H9 (cell line): ENCODE results near the gene CACNA1G. TPM values are rescaled to one million over a fixed set of nuclear protein-coding genes. Genes with fewer than 3 reads are reported as not detected.

Experiments used
- DNase-seq: peaks from one replicate; pipeline ENCODE4 v3.0.0-alpha.2; 2017
- H2AFZ ChIP-seq: one replicate; pipeline ENCODE4 v1.6.1; 2013; ENCODE audit warnings: mild to moderate bottlenecking, low read length, control low read depth, moderate library complexity
- H2AK5ac ChIP-seq: 2 replicates; pipeline ENCODE4 v1.6.1; 2013; ENCODE audit warnings: low read length, control low read depth, mixed read lengths; ENCODE audit not compliant: insufficient read length
- H2BK120ac ChIP-seq: one replicate; pipeline ENCODE4 v1.6.1; 2013; ENCODE audit warnings: low read depth, mild to moderate bottlenecking, low read length, control low read depth, inconsistent platforms; ENCODE audit not compliant: poor library complexity, severe bottlenecking
- H2BK12ac ChIP-seq: 2 replicates; pipeline ENCODE4 v1.6.1; 2013; ENCODE audit warnings: low read length, control low read depth, mixed read lengths, low read depth; ENCODE audit not compliant: insufficient read length
- H2BK15ac ChIP-seq: 2 replicates; pipeline ENCODE4 v1.6.1; 2013; ENCODE audit warnings: low read depth, low read length, control low read depth
- H2BK20ac ChIP-seq: one replicate; pipeline ENCODE4 v1.6.1; 2013; ENCODE audit warnings: low read depth, mild to moderate bottlenecking, low read length, control low read depth, inconsistent platforms; ENCODE audit not compliant: poor library complexity, severe bottlenecking
- H2BK5ac ChIP-seq: 2 replicates; pipeline ENCODE4 v1.6.1; 2013; ENCODE audit warnings: low read length, control low read depth, mixed read lengths; ENCODE audit not compliant: insufficient read length
- H3K14ac ChIP-seq: 2 replicates; pipeline ENCODE4 v1.6.1; 2013; ENCODE audit warnings: low read length, control low read depth; ENCODE audit not compliant: insufficient read depth
- H3K18ac ChIP-seq: 2 replicates; pipeline ENCODE4 v1.6.1; 2013; ENCODE audit warnings: low read depth, mild to moderate bottlenecking, mixed read lengths, low read length, control low read depth; ENCODE audit not compliant: insufficient read length
- H3K23ac ChIP-seq: 2 replicates; pipeline ENCODE4 v1.6.1; 2013; ENCODE audit warnings: low read length, control low read depth, mixed read lengths, low read depth; ENCODE audit not compliant: insufficient read length
- H3K23me2 ChIP-seq: 2 replicates; pipeline ENCODE4 v1.6.1; 2013; ENCODE audit warnings: low read depth, mild to moderate bottlenecking, mixed read lengths, low read length, control low read depth; ENCODE audit not compliant: insufficient read length, poor library complexity, severe bottlenecking
- H3K27ac ChIP-seq: 2 replicates; pipeline ENCODE4 v1.5.1; 2013; ENCODE audit warnings: low read length, control low read depth, mixed read lengths, low read depth; ENCODE audit not compliant: insufficient read length
- H3K27me3 ChIP-seq: 2 replicates; pipeline ENCODE4 v1.6.1; 2013; ENCODE audit warnings: low read length, control low read depth, inconsistent platforms; ENCODE audit not compliant: insufficient read depth
- H3K4ac ChIP-seq: 2 replicates; pipeline ENCODE4 v1.6.1; 2013; ENCODE audit warnings: low read depth, mild to moderate bottlenecking, control low read depth, inconsistent platforms, low read length, moderate library complexity
- H3K4me1 ChIP-seq: 2 replicates; pipeline ENCODE4 v1.6.1; 2013; ENCODE audit warnings: low read length, control low read depth, inconsistent platforms; ENCODE audit not compliant: insufficient read depth
- H3K4me2 ChIP-seq: 2 replicates; pipeline ENCODE4 v1.6.1; 2013; ENCODE audit warnings: low read length, control low read depth, mixed read lengths; ENCODE audit not compliant: insufficient read length, insufficient read depth
- H3K56ac ChIP-seq: 2 replicates; pipeline ENCODE4 v1.6.1; 2013; ENCODE audit warnings: low read depth, mild to moderate bottlenecking, mixed read lengths, low read length, control low read depth; ENCODE audit not compliant: insufficient read length
- H3K79me1 ChIP-seq: 2 replicates; pipeline ENCODE4 v1.6.1; 2013; ENCODE audit warnings: low read depth, mild to moderate bottlenecking, moderate library complexity, low read length, control low read depth, inconsistent platforms; ENCODE audit not compliant: insufficient read depth, poor library complexity, severe bottlenecking
- H3K79me2 ChIP-seq: 2 replicates; pipeline ENCODE4 v1.6.1; 2013; ENCODE audit warnings: low read length, control low read depth, inconsistent platforms; ENCODE audit not compliant: insufficient read depth
- H3K9ac ChIP-seq: 2 replicates; pipeline ENCODE4 v1.6.1; 2013; ENCODE audit warnings: low read length, control low read depth, mixed read lengths; ENCODE audit not compliant: insufficient read length; ENCODE audit errors: extremely low read depth
- H3K9me3 ChIP-seq: one replicate; pipeline ENCODE4 v1.6.1; 2013; ENCODE audit warnings: low read depth, low read length, inconsistent platforms; ENCODE audit not compliant: control insufficient read depth
- H3T11ph ChIP-seq: one replicate; pipeline ENCODE4 v1.6.1; 2013; ENCODE audit warnings: mild to moderate bottlenecking, low read length, control low read depth, inconsistent platforms
- H4K20me1 ChIP-seq: one replicate; pipeline ENCODE4 v1.6.1; 2013; ENCODE audit not compliant: control insufficient read depth, insufficient read length, insufficient read depth
- H4K5ac ChIP-seq: 2 replicates; pipeline ENCODE4 v1.6.1; 2013; ENCODE audit warnings: low read depth, mild to moderate bottlenecking, mixed read lengths, low read length, control low read depth; ENCODE audit not compliant: insufficient read length
- H4K8ac ChIP-seq: replicated peaks from 2 replicates; pipeline ENCODE4 v1.6.1; 2013; ENCODE audit warnings: low read length, control low read depth, mixed read lengths, low read depth; ENCODE audit not compliant: insufficient read length
- H4K91ac ChIP-seq: 2 replicates; pipeline ENCODE4 v1.6.1; 2013; ENCODE audit warnings: low read depth, mild to moderate bottlenecking, moderate library complexity, mixed read lengths, low read length, control low read depth; ENCODE audit not compliant: insufficient read length
- H3K27ac Mint-ChIP-seq, 3 experiments: 2 replicates in 2 of 3; 3 replicates in 1 of 3; pipeline ENCODE4 v1.8.0; 2020 to 2021; ENCODE audit warnings: mixed read lengths in 3 of 3, mild to moderate bottlenecking in 1 of 3, moderate library complexity in 1 of 3
- H3K27me3 Mint-ChIP-seq: 2 replicates; pipeline ENCODE4 v1.8.0; 2021; ENCODE audit warnings: low read depth, mild to moderate bottlenecking, moderate library complexity, mixed read lengths
- H3K36me3 Mint-ChIP-seq, 3 experiments: 2 replicates in 2 of 3; 3 replicates in 1 of 3; pipeline ENCODE4 v1.8.0; 2020 to 2021; ENCODE audit warnings: low read depth in 3 of 3, mixed read lengths in 3 of 3; ENCODE audit not compliant: insufficient read depth in 1 of 3
- H3K4me1 Mint-ChIP-seq, 2 experiments: 2 replicates each; pipeline ENCODE4 v1.8.0; 2020; ENCODE audit warnings: mixed read lengths in 2 of 2
- H3K4me3 Mint-ChIP-seq, 2 experiments: 2 replicates in 1 of 2; 3 replicates in 1 of 2; pipeline ENCODE4 v1.8.0; 2020 to 2021; ENCODE audit warnings: mild to moderate bottlenecking in 2 of 2, mixed read lengths in 2 of 2, moderate library complexity in 1 of 2
- H3K9me3 Mint-ChIP-seq, 2 experiments: 2 replicates in 1 of 2; 3 replicates in 1 of 2; pipeline ENCODE4 v1.8.0; 2020; ENCODE audit warnings: mild to moderate bottlenecking in 2 of 2, mixed read lengths in 2 of 2, moderate library complexity in 1 of 2
- WGBS: extraction: QIAGEN DNeasy Blood & Tissue Kit; methylation state at CpG from one replicate; pipeline ENCODE4 v1.1.7; 2013; ENCODE audit warnings: missing lambda C conversion rate, low lambda C conversion rate, mixed read lengths; ENCODE audit not compliant: insufficient read length; ENCODE audit errors: extremely low coverage; 5-methylcytosine and 5-hydroxymethylcytosine counted together
- total RNA-seq: library from RNA; stranded (reverse); gene quantifications from 2 replicates; pipeline ENCODE4 v1.2.1, GENCODE V29; 2021
- TF ChIP-seq, protein P1 (sequence below): fragments of 200-600 bp; sonication (generic); conservative IDR thresholded peaks from 3 replicates; pipeline ENCODE4 v1.8.0; 2021; ENCODE audit warnings: antibody characterized with exemption, mild to moderate bottlenecking

CACNA1G gene
- total RNA-seq, 1 experiment from 2014 or later = 1.5 TPM

DNA sequence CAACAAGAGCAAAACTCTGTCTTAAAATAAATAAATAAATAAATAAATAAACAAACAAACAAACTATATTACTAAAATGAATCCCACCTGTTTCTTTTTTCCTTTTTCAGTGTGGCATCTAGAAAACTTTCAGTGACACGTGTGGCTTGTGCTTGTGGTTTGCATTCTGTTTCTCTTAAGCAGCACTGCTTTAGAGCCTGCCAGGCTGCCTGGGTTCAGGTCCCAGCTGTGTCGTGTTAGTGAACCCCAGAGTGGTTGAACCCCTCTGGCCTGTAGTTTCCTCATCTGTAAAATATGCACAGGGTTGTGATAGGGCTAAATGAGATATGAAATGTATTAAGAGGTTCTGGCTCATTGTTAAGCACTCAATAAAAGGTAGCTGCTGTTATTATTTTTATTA, 40.0 kb upstream of the CACNA1G start:
- H3K27ac Mint-ChIP-seq = no peak overlapping the region; a peak in 1 of 7 replicates

More for the DNA sequence above, 40.0 kb upstream of the CACNA1G start:
- no CpG with 5 or more reads among the region's 2 CpGs for WGBS
- H4K20me1 ChIP-seq = no peaks in the 10 kb centered on the region
- no peak overlapping the region for H2BK12ac ChIP-seq
- TF ChIP-seq, protein P1, sequence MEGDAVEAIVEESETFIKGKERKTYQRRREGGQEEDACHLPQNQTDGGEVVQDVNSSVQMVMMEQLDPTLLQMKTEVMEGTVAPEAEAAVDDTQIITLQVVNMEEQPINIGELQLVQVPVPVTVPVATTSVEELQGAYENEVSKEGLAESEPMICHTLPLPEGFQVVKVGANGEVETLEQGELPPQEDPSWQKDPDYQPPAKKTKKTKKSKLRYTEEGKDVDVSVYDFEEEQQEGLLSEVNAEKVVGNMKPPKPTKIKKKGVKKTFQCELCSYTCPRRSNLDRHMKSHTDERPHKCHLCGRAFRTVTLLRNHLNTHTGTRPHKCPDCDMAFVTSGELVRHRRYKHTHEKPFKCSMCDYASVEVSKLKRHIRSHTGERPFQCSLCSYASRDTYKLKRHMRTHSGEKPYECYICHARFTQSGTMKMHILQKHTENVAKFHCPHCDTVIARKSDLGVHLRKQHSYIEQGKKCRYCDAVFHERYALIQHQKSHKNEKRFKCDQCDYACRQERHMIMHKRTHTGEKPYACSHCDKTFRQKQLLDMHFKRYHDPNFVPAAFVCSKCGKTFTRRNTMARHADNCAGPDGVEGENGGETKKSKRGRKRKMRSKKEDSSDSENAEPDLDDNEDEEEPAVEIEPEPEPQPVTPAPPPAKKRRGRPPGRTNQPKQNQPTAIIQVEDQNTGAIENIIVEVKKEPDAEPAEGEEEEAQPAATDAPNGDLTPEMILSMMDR = no peak
- no peak overlapping the region for H3T11ph ChIP-seq
- no peak overlapping the region for H2BK15ac ChIP-seq
- no peak for DNase-seq
- H3K18ac ChIP-seq = no peak overlapping the region
- no peak overlapping the region for H3K9ac ChIP-seq
- no peak overlapping the region for H3K23ac ChIP-seq
- H4K91ac ChIP-seq = no peak overlapping the region
- no peak overlapping the region for H2AFZ ChIP-seq
- H2BK5ac ChIP-seq = no peak overlapping the region
- no peak overlapping the region for H3K27ac ChIP-seq
- Mint-ChIP-seq H3K27me3 (peaks cover 6% of the 10 kb centered on the region; the same call in 1 of the 2 replicates), H3K4me3 (no peak overlapping the region), H3K4me1 (peaks cover 4 to 8% of the 10 kb centered on the region in 2 experiments; a peak in 2 of 4 replicates), H3K9me3 (no peaks in the 10 kb centered on the region), H3K36me3 (no peaks in the 10 kb centered on the region)
- no peak overlapping the region for H4K5ac ChIP-seq
- no peak overlapping the region for H3K14ac ChIP-seq
- no peak overlapping the region for H3K56ac ChIP-seq
- H3K4ac ChIP-seq = no peak overlapping the region
- H2AK5ac ChIP-seq = no peak overlapping the region
- no peaks in the 10 kb centered on the region for H3K79me1 ChIP-seq
- H3K79me2 ChIP-seq = no peaks in the 10 kb centered on the region
- no peaks in the 10 kb centered on the region for H3K9me3 ChIP-seq
- no peaks in the 10 kb centered on the region for H3K4me1 ChIP-seq
- no peak overlapping the region for H2BK120ac ChIP-seq
- H3K27me3 ChIP-seq = no peaks in the 10 kb centered on the region
- no peak overlapping the region for H3K4me2 ChIP-seq
- no peaks in the 10 kb centered on the region for H3K23me2 ChIP-seq
- H2BK20ac ChIP-seq = no peak overlapping the region
- H4K8ac ChIP-seq = no peak overlapping the region
